ENCODE results near the gene SCAMP5.

Gene SCAMP5

DNA sequence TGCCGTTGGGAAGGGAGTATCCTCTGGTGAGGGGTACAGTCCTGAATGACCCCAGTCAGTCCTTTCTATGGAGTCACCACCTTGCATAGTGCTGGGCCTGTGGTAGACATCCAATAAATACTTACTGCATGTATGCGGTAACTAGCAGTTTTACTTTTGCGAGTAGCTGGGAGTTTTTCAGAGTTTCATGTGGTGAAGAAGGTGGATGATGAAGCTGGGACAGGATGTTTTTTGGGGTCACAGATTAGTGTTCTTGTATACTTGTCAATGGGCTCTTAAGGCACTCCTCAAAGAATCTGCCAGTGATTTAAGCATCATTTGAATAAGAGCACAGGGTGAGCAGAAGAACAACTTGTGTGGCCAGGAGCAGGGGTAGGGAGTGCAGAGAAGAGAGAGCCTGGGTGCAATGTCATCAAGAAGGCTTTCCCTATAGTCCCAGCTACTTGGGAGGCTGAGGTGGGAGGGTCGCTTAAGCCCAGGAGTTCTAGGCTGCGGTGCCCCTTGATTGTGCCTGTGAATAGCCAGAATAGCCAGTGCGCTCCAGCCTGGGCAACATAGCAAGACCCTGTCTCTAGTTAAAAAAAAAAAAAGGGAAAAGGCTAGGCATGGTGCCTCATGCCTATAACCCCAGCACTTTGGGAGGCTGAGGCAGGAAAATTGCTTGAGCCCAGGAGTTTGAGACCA is 50.1 kb downstream of the SCAMP5 start:
- peaks cover 35% of the 10 kb centered on the region for H3K4me1 ChIP-seq (ENCODE audit: insufficient read depth, insufficient read length)
- no peak for DNase-seq (ENCODE audit: low read depth, low spot score)
- peaks cover 76% of the 10 kb centered on the region for H3K36me3 ChIP-seq (ENCODE audit: insufficient read depth, insufficient read length, low read length)
- no peak overlapping the region for H3K9ac ChIP-seq (ENCODE audit: insufficient read length, low read depth)
- H3K9me3 ChIP-seq (ENCODE audit: insufficient read depth, low read length) = no peaks in the 10 kb centered on the region
- H3K27me3 ChIP-seq (ENCODE audit: insufficient read depth, insufficient read length) = no peaks in the 10 kb centered on the region
- no peak for TF ChIP-seq SUZ12 (IDR thresholded peaks at IDR 0.05; ENCODE audit: extremely low read depth, insufficient read depth, insufficient read length)
- TF ChIP-seq YY1 (IDR thresholded peaks at IDR 0.05; ENCODE audit: insufficient read depth, insufficient read length) = no peak
- no peak for TF ChIP-seq ZNF274 (IDR thresholded peaks at IDR 0.05; ENCODE audit: low read depth, low read length)
- no peak overlapping the region for H3K4me3 ChIP-seq (ENCODE audit: insufficient read length, low read depth)

DNA sequence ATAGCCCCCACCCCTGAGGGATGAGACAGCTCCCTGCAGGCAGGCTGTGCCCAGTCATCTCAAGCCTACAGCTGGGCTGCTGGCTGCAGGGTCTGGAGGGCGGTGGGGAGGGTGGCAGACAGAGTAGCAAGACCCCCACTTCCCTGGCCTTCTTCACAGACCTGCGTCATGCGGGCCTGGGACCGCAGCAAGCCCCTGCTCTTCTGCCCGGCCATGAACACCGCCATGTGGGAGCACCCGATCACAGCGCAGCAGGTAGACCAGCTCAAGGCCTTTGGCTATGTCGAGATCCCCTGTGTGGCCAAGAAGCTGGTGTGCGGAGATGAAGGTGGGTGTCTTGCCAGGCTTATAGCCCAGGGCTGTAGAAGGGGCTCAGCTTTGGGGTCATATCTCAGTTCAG is 53.0 kb downstream of the SCAMP5 start:
- no peak for DNase-seq (ENCODE audit: low read depth, low spot score)
- no peak for TF ChIP-seq YY1 (IDR thresholded peaks at IDR 0.05; ENCODE audit: insufficient read depth, insufficient read length)
- no peak for TF ChIP-seq SUZ12 (IDR thresholded peaks at IDR 0.05; ENCODE audit: extremely low read depth, insufficient read depth, insufficient read length)
- no peak for TF ChIP-seq ZNF274 (IDR thresholded peaks at IDR 0.05; ENCODE audit: low read depth, low read length)
- Histone ChIP-seq H3K36me3 (ENCODE audit: insufficient read depth, insufficient read length, low read length) (peaks cover 60% of the 10 kb centered on the region), H3K9me3 (ENCODE audit: insufficient read depth, low read length) (no peaks in the 10 kb centered on the region), H3K4me3 (ENCODE audit: insufficient read length, low read depth) (no peak overlapping the region), H3K4me1 (ENCODE audit: insufficient read depth, insufficient read length) (peaks cover 26% of the 10 kb centered on the region), H3K9ac (ENCODE audit: insufficient read length, low read depth) (no peak overlapping the region), H3K27me3 (ENCODE audit: insufficient read depth, insufficient read length) (no peaks in the 10 kb centered on the region)

GRCh38 chr15:75049392-75049791 is 54.0 kb downstream of the SCAMP5 start:
- Histone ChIP-seq H3K9me3 (ENCODE audit: insufficient read depth, low read length) (no peaks in the 10 kb centered on the region), H3K4me3 (ENCODE audit: insufficient read length, low read depth) (no peak overlapping the region), H3K4me1 (ENCODE audit: insufficient read depth, insufficient read length) (peaks cover 22% of the 10 kb centered on the region), H3K36me3 (ENCODE audit: insufficient read depth, insufficient read length, low read length) (peaks cover 50% of the 10 kb centered on the region), H3K9ac (ENCODE audit: insufficient read length, low read depth) (no peak overlapping the region), H3K27me3 (ENCODE audit: insufficient read depth, insufficient read length) (no peaks in the 10 kb centered on the region)
- DNase-seq (ENCODE audit: low read depth, low spot score) = no peak
- TF ChIP-seq ZNF274 (IDR thresholded peaks at IDR 0.05; ENCODE audit: low read depth, low read length) (no peak), YY1 (IDR thresholded peaks at IDR 0.05; ENCODE audit: insufficient read depth, insufficient read length) (no peak), SUZ12 (IDR thresholded peaks at IDR 0.05; ENCODE audit: extremely low read depth, insufficient read depth, insufficient read length) (no peak)

- Histone ChIP-seq H3K9me3 (ENCODE audit: insufficient read depth, low read length) (no peaks in the 10 kb centered on the region), H3K4me1 (ENCODE audit: insufficient read depth, insufficient read length) (peaks cover 22% of the 10 kb centered on the region), H3K9ac (ENCODE audit: insufficient read length, low read depth) (no peak overlapping the region), H3K27me3 (ENCODE audit: insufficient read depth, insufficient read length) (no peaks in the 10 kb centered on the region), H3K36me3 (ENCODE audit: insufficient read depth, insufficient read length, low read length) (peaks cover 41% of the 10 kb centered on the region), H3K4me3 (ENCODE audit: insufficient read length, low read depth) (no peak overlapping the region)
- TF ChIP-seq YY1 (IDR thresholded peaks at IDR 0.05; ENCODE audit: insufficient read depth, insufficient read length) (no peak), ZNF274 (IDR thresholded peaks at IDR 0.05; ENCODE audit: low read depth, low read length) (no peak), SUZ12 (IDR thresholded peaks at IDR 0.05; ENCODE audit: extremely low read depth, insufficient read depth, insufficient read length) (no peak)
- DNase-seq (ENCODE audit: low read depth, low spot score) = no peak
Observed at GRCh38 chr15:75050283-75050682, 54.9 kb downstream of the SCAMP5 start.

GRCh38 chr15:75051191-75051608 is 55.8 kb downstream of the SCAMP5 start:
- Histone ChIP-seq H3K4me1 (ENCODE audit: insufficient read depth, insufficient read length) (peaks cover 21% of the 10 kb centered on the region), H3K9me3 (ENCODE audit: insufficient read depth, low read length) (no peaks in the 10 kb centered on the region), H3K4me3 (ENCODE audit: insufficient read length, low read depth) (no peak overlapping the region), H3K27me3 (ENCODE audit: insufficient read depth, insufficient read length) (no peaks in the 10 kb centered on the region), H3K9ac (ENCODE audit: insufficient read length, low read depth) (no peak overlapping the region), H3K36me3 (ENCODE audit: insufficient read depth, insufficient read length, low read length) (peaks cover 35% of the 10 kb centered on the region)
- no peak for DNase-seq (ENCODE audit: low read depth, low spot score)
- TF ChIP-seq YY1 (IDR thresholded peaks at IDR 0.05; ENCODE audit: insufficient read depth, insufficient read length) (no peak), SUZ12 (IDR thresholded peaks at IDR 0.05; ENCODE audit: extremely low read depth, insufficient read depth, insufficient read length) (no peak), ZNF274 (IDR thresholded peaks at IDR 0.05; ENCODE audit: low read depth, low read length) (no peak)

GRCh38 chr15:75051711-75052110 is 56.3 kb downstream of the SCAMP5 start:
- no peak for DNase-seq (ENCODE audit: low read depth, low spot score)
- Histone ChIP-seq H3K4me3 (ENCODE audit: insufficient read length, low read depth) (no peak overlapping the region), H3K9ac (ENCODE audit: insufficient read length, low read depth) (no peak overlapping the region), H3K4me1 (ENCODE audit: insufficient read depth, insufficient read length) (peaks cover 16% of the 10 kb centered on the region), H3K9me3 (ENCODE audit: insufficient read depth, low read length) (no peaks in the 10 kb centered on the region), H3K36me3 (ENCODE audit: insufficient read depth, insufficient read length, low read length) (peaks cover 30% of the 10 kb centered on the region), H3K27me3 (ENCODE audit: insufficient read depth, insufficient read length) (no peaks in the 10 kb centered on the region)
- TF ChIP-seq YY1 (IDR thresholded peaks at IDR 0.05; ENCODE audit: insufficient read depth, insufficient read length) (no peak), SUZ12 (IDR thresholded peaks at IDR 0.05; ENCODE audit: extremely low read depth, insufficient read depth, insufficient read length) (no peak), ZNF274 (IDR thresholded peaks at IDR 0.05; ENCODE audit: low read depth, low read length) (no peak)

DNA sequence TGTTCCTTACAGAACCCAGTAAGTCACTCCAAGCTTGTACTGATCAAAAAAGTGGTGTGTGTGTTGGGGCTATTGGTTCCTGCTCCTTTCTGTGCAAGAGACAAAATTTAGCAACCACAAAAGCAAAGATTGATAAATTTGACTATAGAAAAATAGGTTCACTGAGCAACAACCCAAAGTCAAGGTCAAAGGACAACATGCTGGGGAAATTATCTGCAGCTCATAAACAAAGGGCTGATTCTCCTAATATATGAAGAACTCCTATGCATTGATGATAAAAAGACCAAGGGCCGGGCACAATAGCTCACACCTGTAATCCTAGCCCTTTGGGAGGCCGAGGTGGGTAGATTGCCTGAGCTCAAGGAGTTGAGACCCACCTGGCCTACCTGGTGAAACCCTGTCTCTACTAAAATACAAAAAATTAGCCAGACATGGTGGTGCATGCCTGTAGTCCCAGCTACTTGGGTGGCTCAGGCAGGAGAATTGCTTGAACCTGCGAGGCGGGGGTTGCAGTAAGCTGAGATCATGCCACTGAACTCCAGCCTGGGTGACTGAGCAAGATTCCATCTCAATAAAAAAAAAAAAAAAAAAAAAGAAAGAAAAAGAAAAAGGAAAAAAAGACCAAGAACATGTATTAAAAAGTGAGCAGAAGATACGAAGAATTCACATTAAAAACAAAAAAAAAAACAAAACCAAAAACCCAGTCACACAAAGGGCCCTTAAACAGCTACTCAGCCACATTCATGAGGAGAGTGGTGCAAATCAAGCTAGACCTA is 57.8 kb downstream of the SCAMP5 start:
- H3K27me3 ChIP-seq (ENCODE audit: insufficient read depth, insufficient read length) = no peaks in the 10 kb centered on the region
- peaks cover 25% of the 10 kb centered on the region for H3K36me3 ChIP-seq (ENCODE audit: insufficient read depth, insufficient read length, low read length)
- no peak for DNase-seq (ENCODE audit: low read depth, low spot score)
- H3K9me3 ChIP-seq (ENCODE audit: insufficient read depth, low read length) = no peaks in the 10 kb centered on the region
- H3K4me1 ChIP-seq (ENCODE audit: insufficient read depth, insufficient read length) = peaks cover 4% of the 10 kb centered on the region
- H3K9ac ChIP-seq (ENCODE audit: insufficient read length, low read depth) = no peak overlapping the region
- no peak overlapping the region for H3K4me3 ChIP-seq (ENCODE audit: insufficient read length, low read depth)
- TF ChIP-seq ZNF274 (IDR thresholded peaks at IDR 0.05; ENCODE audit: low read depth, low read length) = no peak
- no peak for TF ChIP-seq YY1 (IDR thresholded peaks at IDR 0.05; ENCODE audit: insufficient read depth, insufficient read length)
- TF ChIP-seq SUZ12 (IDR thresholded peaks at IDR 0.05; ENCODE audit: extremely low read depth, insufficient read depth, insufficient read length) = no peak
